Pancreas (tissue), 10 donors: ENCODE data around the gene ABCG4. TPM values are rescaled to one million over a fixed set of nuclear protein-coding genes. Genes with fewer than 3 reads are reported as not detected.
"Not testable (repeated sequence)": the region's sequence is repeated elsewhere in the genome, so short reads cannot be mapped to it uniquely, and the experiment has no call there.

ENCODE experiments used
- ATAC-seq, 4 donors: fragments of 200-7000 bp; cut with Tn5 transposase; one replicate each; pipeline versions ENCODE4 v1.8.0 to v1.9.1; 2020; ENCODE audit warnings: mild to moderate bottlenecking in 4 of 4, moderate library complexity in 4 of 4
- DNase-seq, 6 donors: peaks; one replicate each; pipeline ENCODE4 v3.0.0-alpha.2; 2020
- FAIRE-seq: peaks from 2 replicates; lab custom pipeline; 2012; peaks lifted over from hg19 to GRCh38; lab: Jason Lieb, UNC
- H3K27ac ChIP-seq, 4 donors: fragments of 200-600 bp; sonication (generic); 1 replicate in 3 of 4; 2 replicates in 1 of 4; pipeline versions ENCODE4 v1.5.0 to v1.8.0; 2020
- H3K27me3 ChIP-seq, 4 donors: fragments of 200-600 bp; one replicate each; pipeline ENCODE4 v1.8.0; 2021
- H3K36me3 ChIP-seq, 3 donors: fragments of 200-600 bp; sonication (generic) in 1 of 3; one replicate each; pipeline versions ENCODE4 v1.5.0 to v1.8.0; 2020 to 2021
- H3K4me1 ChIP-seq, 3 donors: fragments of 200-600 bp; one replicate each; pipeline ENCODE4 v1.8.0; 2021
- H3K4me3 ChIP-seq, 4 donors: fragments of 200-600 bp; sonication (generic) in 2 of 4; one replicate each; pipeline versions ENCODE4 v1.5.0 to v1.8.0; 2020 to 2021
- H3K9me3 ChIP-seq, 4 donors: fragments of 200-600 bp; one replicate each; pipeline ENCODE4 v1.8.0; 2021
- CTCF ChIP-seq, 4 donors: fragments of 200-600 bp; sonication (generic) in 3 of 4; IDR thresholded peaks; one replicate each; pipeline versions ENCODE4 v1.5.0 to v1.8.0; 2021; ENCODE audit warnings: antibody characterized with exemption in 4 of 4
- WGBS, 2 donors: extraction: QIAGEN DNeasy Blood & Tissue Kit; methylation state at CpG; one replicate each; pipeline ENCODE4 v1.1.7; 2013; 5-methylcytosine and 5-hydroxymethylcytosine counted together
- intact Hi-C, 3 donors: fragments of 100-400 bp; cut with DNase I; formaldehyde crosslinking; loops; one replicate each; pipeline versions ENCODE4 v1.11.1 to v1.14.2; 2022
- polyA plus RNA-seq, 2 donors: library from polyadenylated mRNA; stranded (reverse); fragments of 200-250 nt; gene quantifications; one replicate each; pipeline ENCODE4 v1.2.3, GENCODE V29; 2013
- total RNA-seq, 6 donors: library from RNA; stranded (reverse); fragmentation: NEBNext Ultra II Directional in 4 of 6; extraction: Animal tissue kit (Norgen Biotek cat#: 25700) in 4 of 6; gene quantifications; one replicate each; pipeline versions ENCODE4 v1.2.1 to v1.2.4, GENCODE V29; 2021 to 2023
- donor health status: healthy with polysubstance abuse.
- donor health status: DM: no; HTN: no; CAD: no; lungs with moderate emphysema.
- donor health status: DM: no; HTN: no; CAD: no.
- donor health status: control.
- donor health status: control.
- donor health status: Bipolar disorder and iron deficiency.
- donor health status: DM: yes; HTN: yes; CAD: no.
- donor health status: DM: no; HTN: no; CAD: no.
- donor health status: DM: no; HTN: no; CAD: no.
- donor health status: DM: yes; HTN: yes; CAD: no.

The ABCG4 gene
- total and polyA plus RNA-seq, 8 donors, result 0.11 to 0.21 TPM; not detected in 6

- no peaks in the 10 kb centered on the region for H3K9me3 ChIP-seq
- no peaks in the 10 kb centered on the region for H3K36me3 ChIP-seq
- FAIRE-seq, result no peak
- ATAC-seq, result no peak
- DNase-seq, result no peak
- no peak for TF ChIP-seq CTCF (IDR thresholded peaks at IDR 0.05)
- H3K4me1 ChIP-seq, result no peaks in the 10 kb centered on the region
- intact Hi-C loops, result no loop called here
- 74% methylated on average over 9 of the region's 9 CpGs for WGBS, 2 donors
- no peak overlapping the region for H3K4me3 ChIP-seq
- H3K27ac ChIP-seq, result no peak overlapping the region
- H3K27me3 ChIP-seq, result no peaks in the 10 kb centered on the region
Measured at GRCh38 chr11:119190531-119190930, 41.7 kb downstream of the ABCG4 start.

- H3K36me3 ChIP-seq, FAIRE-seq, H3K4me1 ChIP-seq, ATAC-seq, H3K27me3 ChIP-seq, H3K9me3 ChIP-seq, H3K27ac ChIP-seq, intact Hi-C loops, DNase-seq, H3K4me3 ChIP-seq: not testable (repeated sequence)
- 86 to 88% methylated on average over 14 of the region's 14 CpGs for WGBS, 2 donors
Measured at GRCh38 chr11:119191265-119191664, 42.4 kb downstream of the ABCG4 start.

- TF ChIP-seq CTCF (IDR thresholded peaks at IDR 0.05), result no peak
- H3K27ac ChIP-seq, result no peak overlapping the region
- intact Hi-C loops, result no loop called here
- H3K36me3 ChIP-seq, result no peaks in the 10 kb centered on the region
- H3K9me3 ChIP-seq, result no peaks in the 10 kb centered on the region
- 96 to 98% methylated on average over 3 of the region's 3 CpGs for WGBS, 2 donors
- no peak for FAIRE-seq
- no peaks in the 10 kb centered on the region for H3K27me3 ChIP-seq
- DNase-seq, result no peak
- ATAC-seq, result no peak
- no peaks in the 10 kb centered on the region for H3K4me1 ChIP-seq
- no peak overlapping the region for H3K4me3 ChIP-seq
Measured at GRCh38 chr11:119192111-119192510, 43.3 kb downstream of the ABCG4 start.

GRCh38 chr11:119193001-119193400 is 44.1 kb downstream of the ABCG4 start:
- Histone ChIP-seq H3K4me1 (no peaks in the 10 kb centered on the region), H3K9me3 (no peaks in the 10 kb centered on the region), H3K27me3 (no peaks in the 10 kb centered on the region), H3K4me3 (no peak overlapping the region), H3K36me3 (no peaks in the 10 kb centered on the region), H3K27ac (no peak overlapping the region)
- intact Hi-C loops, result no loop called here
- DNase-seq, result no peak
- no peak for FAIRE-seq
- WGBS, 2 donors, result 78 to 86% methylated on average over 5 of the region's 5 CpGs
- no peak for ATAC-seq
- TF ChIP-seq CTCF (IDR thresholded peaks at IDR 0.05), result no peak

GRCh38 chr11:119193626-119194025 is 44.8 kb downstream of the ABCG4 start:
- 72 to 82% methylated on average over 10 of the region's 10 CpGs for WGBS, 2 donors
- H3K4me1 ChIP-seq, result no peaks in the 10 kb centered on the region
- TF ChIP-seq CTCF (IDR thresholded peaks at IDR 0.05), result no peak
- no peak overlapping the region for H3K4me3 ChIP-seq
- ATAC-seq (no peak), DNase-seq (no peak), FAIRE-seq (no peak)
- intact Hi-C loops, result no loop called here
- H3K9me3 ChIP-seq, result no peaks in the 10 kb centered on the region
- no peaks in the 10 kb centered on the region for H3K27me3 ChIP-seq
- H3K36me3 ChIP-seq, result no peaks in the 10 kb centered on the region
- H3K27ac ChIP-seq, result no peak overlapping the region
